ENCODE measurements around the gene PTGFR. TPM values are rescaled to one million over a fixed set of nuclear protein-coding genes. Genes with fewer than 3 reads are reported as not detected.

Gene PTGFR
- total RNA-seq, 1 donor from 2014 or later, result 0.91 TPM

GRCh38 chr1:78577257-78578100 is 86.7 kb downstream of the PTGFR start:
- ATAC-seq, result no peak
- DNase-seq (ENCODE audit: low spot score), result no peak

- ATAC-seq, result no peak
- DNase-seq (ENCODE audit: low spot score), result no peak
Measured at GRCh38 chr1:78586572-78586971, 95.8 kb downstream of the PTGFR start.

- no peak for DNase-seq (ENCODE audit: low spot score)
- no peak for ATAC-seq
Measured at GRCh38 chr1:78587211-78587610, 96.4 kb downstream of the PTGFR start.

Other genes starting within 250 kb of the PTGFR start
- gene IFI44L, start 129.5 kb downstream of the PTGFR start, total RNA-seq, result 0.63 TPM
- 5.2 TPM for gene IFI44, start 158.9 kb downstream of the PTGFR start, total RNA-seq

All from left lobe of liver (tissue), 2 donors.